HepG2 (cell line): ENCODE results near the gene USP5.

Experiments used
- SALL2 ChIP-seq: sonication (generic); formaldehyde crosslinking; IDR thresholded peaks from 2 replicates; pipeline ENCODE4 v1.8.1; 2023; ENCODE audit warnings: mild to moderate bottlenecking, missing genetic modification reagents, inconsistent platforms
- STAG1 ChIP-seq: sonication (generic); formaldehyde crosslinking; IDR thresholded peaks from 2 replicates; pipeline ENCODE4 v1.4.0; 2020; ENCODE audit warnings: missing genetic modification reagents
- TCF7L2 ChIP-seq: IDR thresholded peaks from 2 replicates; pipeline ENCODE4 v1.6.1; 2011; ENCODE audit warnings: mild to moderate bottlenecking, low read depth, low read length, moderate library complexity
- ZNF24 ChIP-seq: fragments of 450-650 bp; IDR thresholded peaks from 2 replicates; pipeline ENCODE4 v1.6.1; 2017; ENCODE audit warnings: antibody characterized with exemption, mild to moderate bottlenecking
- TF ChIP-seq, protein P1 (sequence below): sonication (generic); formaldehyde crosslinking; IDR thresholded peaks from 2 replicates; pipeline ENCODE4 v1.4.0; 2020; ENCODE audit warnings: low read depth, mild to moderate bottlenecking, missing genetic modification reagents

DNA sequence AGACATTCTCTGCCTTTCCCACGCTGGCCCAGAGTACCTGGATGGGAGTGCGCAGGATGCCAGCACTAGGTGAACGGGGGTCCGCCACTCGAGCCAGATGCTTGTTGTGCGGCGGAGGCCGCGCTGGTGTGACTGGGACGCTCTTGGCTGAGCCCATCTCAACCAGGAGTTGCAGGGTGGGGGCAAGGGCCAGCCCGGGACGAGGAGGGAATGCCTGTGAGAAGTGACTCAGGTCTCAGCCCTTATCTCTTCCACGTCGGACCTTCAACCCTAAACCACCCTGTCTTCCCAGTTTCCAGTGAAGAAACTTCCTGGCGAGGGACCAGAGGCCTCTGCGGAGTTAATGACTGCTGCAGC lies 1.2 kb upstream of the USP5 start:
- TF ChIP-seq ZNF24, result no peak
- TF ChIP-seq STAG1 (CRISPR knock-in tag), result no peak
- no peak for TF ChIP-seq TCF7L2
- TF ChIP-seq SALL2 (CRISPR knock-in tag), result no peak
- TF ChIP-seq, protein P1, sequence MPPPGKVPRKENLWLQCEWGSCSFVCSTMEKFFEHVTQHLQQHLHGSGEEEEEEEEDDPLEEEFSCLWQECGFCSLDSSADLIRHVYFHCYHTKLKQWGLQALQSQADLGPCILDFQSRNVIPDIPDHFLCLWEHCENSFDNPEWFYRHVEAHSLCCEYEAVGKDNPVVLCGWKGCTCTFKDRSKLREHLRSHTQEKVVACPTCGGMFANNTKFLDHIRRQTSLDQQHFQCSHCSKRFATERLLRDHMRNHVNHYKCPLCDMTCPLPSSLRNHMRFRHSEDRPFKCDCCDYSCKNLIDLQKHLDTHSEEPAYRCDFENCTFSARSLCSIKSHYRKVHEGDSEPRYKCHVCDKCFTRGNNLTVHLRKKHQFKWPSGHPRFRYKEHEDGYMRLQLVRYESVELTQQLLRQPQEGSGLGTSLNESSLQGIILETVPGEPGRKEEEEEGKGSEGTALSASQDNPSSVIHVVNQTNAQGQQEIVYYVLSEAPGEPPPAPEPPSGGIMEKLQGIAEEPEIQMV (CRISPR knock-in tag), result no peak; the same call in 1 of the 2 replicates
